DND-41 (cell line): ENCODE results near the gene SPTSSA.

Experiments
- EZH2 ChIP-seq: IDR thresholded peaks from 3 replicates; pipeline ENCODE4 v1.6.1; 2012; ENCODE audit warnings: borderline replicate concordance, low read depth, mild to moderate bottlenecking, moderate library complexity, low read length, inconsistent platforms; ENCODE audit not compliant: severe bottlenecking
- TF ChIP-seq, protein P1 (sequence below): IDR thresholded peaks from 2 replicates; pipeline ENCODE4 v1.5.1; 2012; ENCODE audit warnings: borderline replicate concordance, low read length, moderate library complexity, mild to moderate bottlenecking; ENCODE audit not compliant: poor library complexity, severe bottlenecking; ENCODE audit errors: extremely low read depth

DNA sequence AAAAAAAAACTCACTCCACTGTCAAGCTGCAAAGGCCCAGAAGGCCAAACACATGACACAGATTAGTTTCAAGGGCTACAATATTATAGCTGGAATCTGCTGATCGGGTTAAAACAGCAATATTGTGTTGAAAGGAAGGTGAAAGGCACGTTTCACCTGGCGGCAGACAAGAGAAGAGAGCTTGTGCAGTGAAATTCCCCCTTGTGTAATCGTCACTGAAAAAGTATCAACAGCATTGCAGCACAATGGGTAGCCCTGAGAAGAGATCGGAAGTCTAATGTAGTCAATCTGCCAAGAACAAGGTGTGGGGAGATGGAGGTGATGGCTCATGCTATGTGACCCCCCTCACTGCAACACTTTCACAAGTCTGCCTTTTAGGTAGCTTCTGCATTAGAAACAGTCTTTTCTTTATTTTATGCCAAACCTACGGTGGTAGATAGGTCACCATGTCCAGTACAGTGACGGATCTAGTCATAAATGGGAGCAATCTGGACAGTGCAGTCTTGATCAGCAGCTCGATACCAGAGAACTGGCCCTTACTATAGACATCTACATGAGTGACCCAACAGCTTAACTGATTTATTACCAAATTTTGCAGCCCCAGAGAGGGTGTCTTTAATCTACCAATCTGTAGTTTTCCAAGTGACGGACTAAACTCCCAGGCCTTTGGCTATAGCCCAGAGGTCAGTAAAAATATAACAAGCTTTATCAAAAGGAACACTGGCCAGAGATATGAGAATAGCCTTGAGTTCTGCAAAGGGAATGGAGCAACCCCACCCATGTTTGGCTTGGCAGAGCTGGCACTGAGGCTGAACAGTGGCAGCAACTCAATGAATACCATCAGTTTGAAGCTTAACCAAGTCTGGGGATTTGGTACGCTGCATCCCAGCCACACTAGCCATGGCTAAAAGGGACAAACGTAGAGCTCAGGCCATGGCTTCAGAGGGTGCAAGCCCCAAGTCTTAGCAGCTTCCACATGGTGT, 35.4 kb downstream of the SPTSSA start:
- TF ChIP-seq, protein P1, sequence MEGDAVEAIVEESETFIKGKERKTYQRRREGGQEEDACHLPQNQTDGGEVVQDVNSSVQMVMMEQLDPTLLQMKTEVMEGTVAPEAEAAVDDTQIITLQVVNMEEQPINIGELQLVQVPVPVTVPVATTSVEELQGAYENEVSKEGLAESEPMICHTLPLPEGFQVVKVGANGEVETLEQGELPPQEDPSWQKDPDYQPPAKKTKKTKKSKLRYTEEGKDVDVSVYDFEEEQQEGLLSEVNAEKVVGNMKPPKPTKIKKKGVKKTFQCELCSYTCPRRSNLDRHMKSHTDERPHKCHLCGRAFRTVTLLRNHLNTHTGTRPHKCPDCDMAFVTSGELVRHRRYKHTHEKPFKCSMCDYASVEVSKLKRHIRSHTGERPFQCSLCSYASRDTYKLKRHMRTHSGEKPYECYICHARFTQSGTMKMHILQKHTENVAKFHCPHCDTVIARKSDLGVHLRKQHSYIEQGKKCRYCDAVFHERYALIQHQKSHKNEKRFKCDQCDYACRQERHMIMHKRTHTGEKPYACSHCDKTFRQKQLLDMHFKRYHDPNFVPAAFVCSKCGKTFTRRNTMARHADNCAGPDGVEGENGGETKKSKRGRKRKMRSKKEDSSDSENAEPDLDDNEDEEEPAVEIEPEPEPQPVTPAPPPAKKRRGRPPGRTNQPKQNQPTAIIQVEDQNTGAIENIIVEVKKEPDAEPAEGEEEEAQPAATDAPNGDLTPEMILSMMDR, result no peak
- TF ChIP-seq EZH2, result no peak
